ENCODE data around the gene RALGAPA2.

DNA sequence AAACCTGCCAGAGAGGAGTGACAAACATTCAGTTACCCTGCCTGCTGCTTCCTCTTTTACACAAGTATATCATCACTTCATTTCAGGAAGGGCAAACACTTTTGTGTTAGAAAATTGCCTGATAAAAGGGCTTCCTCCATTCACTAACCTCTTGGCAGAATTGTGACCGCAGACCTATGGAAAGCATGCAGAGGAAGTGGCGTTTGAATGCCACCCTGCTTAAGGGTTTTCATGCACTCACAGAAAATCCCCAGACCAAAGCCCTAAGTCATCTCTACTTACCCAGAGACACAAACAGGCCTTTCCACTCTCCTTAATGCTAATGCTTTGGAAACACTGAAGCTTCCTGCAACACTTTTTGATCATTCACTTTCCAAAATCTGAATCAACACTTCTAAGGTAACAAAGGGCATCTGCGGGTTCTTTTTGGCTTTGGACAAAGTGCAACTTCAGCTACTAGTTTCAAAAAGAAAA is 22.1 kb upstream of the RALGAPA2 start:
- no peak for TF ChIP-seq EZH2 (IDR thresholded peaks at IDR 0.05; ENCODE audit: low read length, missing control alignments)
- TF ChIP-seq, protein P1, sequence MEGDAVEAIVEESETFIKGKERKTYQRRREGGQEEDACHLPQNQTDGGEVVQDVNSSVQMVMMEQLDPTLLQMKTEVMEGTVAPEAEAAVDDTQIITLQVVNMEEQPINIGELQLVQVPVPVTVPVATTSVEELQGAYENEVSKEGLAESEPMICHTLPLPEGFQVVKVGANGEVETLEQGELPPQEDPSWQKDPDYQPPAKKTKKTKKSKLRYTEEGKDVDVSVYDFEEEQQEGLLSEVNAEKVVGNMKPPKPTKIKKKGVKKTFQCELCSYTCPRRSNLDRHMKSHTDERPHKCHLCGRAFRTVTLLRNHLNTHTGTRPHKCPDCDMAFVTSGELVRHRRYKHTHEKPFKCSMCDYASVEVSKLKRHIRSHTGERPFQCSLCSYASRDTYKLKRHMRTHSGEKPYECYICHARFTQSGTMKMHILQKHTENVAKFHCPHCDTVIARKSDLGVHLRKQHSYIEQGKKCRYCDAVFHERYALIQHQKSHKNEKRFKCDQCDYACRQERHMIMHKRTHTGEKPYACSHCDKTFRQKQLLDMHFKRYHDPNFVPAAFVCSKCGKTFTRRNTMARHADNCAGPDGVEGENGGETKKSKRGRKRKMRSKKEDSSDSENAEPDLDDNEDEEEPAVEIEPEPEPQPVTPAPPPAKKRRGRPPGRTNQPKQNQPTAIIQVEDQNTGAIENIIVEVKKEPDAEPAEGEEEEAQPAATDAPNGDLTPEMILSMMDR (conservative IDR thresholded peaks at IDR 0.05 in 1 of 2, IDR thresholded peaks at IDR 0.05 in 1 of 2; ENCODE audit: low read depth in 1 of 2, low read length in 2 of 2): no peak
